Smooth muscle cell of the brain vasculature (primary cell): Measurements from ENCODE around the gene CACNA2D3.

ENCODE experiments used
- DNase-seq: peaks from one replicate; pipeline ENCODE4 v3.0.0-alpha.2; 2012; ENCODE audit warnings: low read depth, low spot score

CACNA2D3 gene

GRCh38 chr3:54736459-54736858, 614.1 kb downstream of the CACNA2D3 start:
- no peak for DNase-seq

GRCh38 chr3:54743755-54744154, 621.4 kb downstream of the CACNA2D3 start:
- no peak for DNase-seq

GRCh38 chr3:54744291-54744690, 621.9 kb downstream of the CACNA2D3 start:
- no peak for DNase-seq

- no peak for DNase-seq
Measured at GRCh38 chr3:54745843-54746242, 623.5 kb downstream of the CACNA2D3 start.

- DNase-seq: no peak
Measured at GRCh38 chr3:54746722-54747121, 624.4 kb downstream of the CACNA2D3 start.

GRCh38 chr3:54755756-54756155, 633.4 kb downstream of the CACNA2D3 start:
- DNase-seq: no peak

- no peak for DNase-seq
Measured at GRCh38 chr3:54756330-54756731, 634.0 kb downstream of the CACNA2D3 start.

- DNase-seq: no peak
Measured at GRCh38 chr3:54758461-54758860, 636.1 kb downstream of the CACNA2D3 start.

GRCh38 chr3:54759166-54759565, 636.8 kb downstream of the CACNA2D3 start:
- no peak for DNase-seq

- no peak for DNase-seq
Measured at GRCh38 chr3:54760201-54760600, 637.8 kb downstream of the CACNA2D3 start.

GRCh38 chr3:54761637-54762036, 639.3 kb downstream of the CACNA2D3 start:
- DNase-seq: no peak

- no peak for DNase-seq
Measured at GRCh38 chr3:54764911-54765310, 642.6 kb downstream of the CACNA2D3 start.

GRCh38 chr3:54771050-54771449, 648.7 kb downstream of the CACNA2D3 start:
- no peak for DNase-seq

GRCh38 chr3:54772051-54772450, 649.7 kb downstream of the CACNA2D3 start:
- DNase-seq: no peak

- DNase-seq: no peak
Measured at GRCh38 chr3:54772746-54773145, 650.4 kb downstream of the CACNA2D3 start.

- DNase-seq: no peak
Measured at GRCh38 chr3:54773271-54773670, 650.9 kb downstream of the CACNA2D3 start.

GRCh38 chr3:54776601-54777000, 654.2 kb downstream of the CACNA2D3 start:
- no peak for DNase-seq

GRCh38 chr3:54777141-54777540, 654.8 kb downstream of the CACNA2D3 start:
- DNase-seq: no peak

GRCh38 chr3:54780336-54780735, 658.0 kb downstream of the CACNA2D3 start:
- no peak for DNase-seq

- DNase-seq: no peak
Measured at GRCh38 chr3:54781728-54782127, 659.4 kb downstream of the CACNA2D3 start.

GRCh38 chr3:54783611-54784010, 661.3 kb downstream of the CACNA2D3 start:
- no peak for DNase-seq

- no peak for DNase-seq
Measured at GRCh38 chr3:54784021-54784420, 661.7 kb downstream of the CACNA2D3 start.

GRCh38 chr3:54785976-54786375, 663.6 kb downstream of the CACNA2D3 start:
- no peak for DNase-seq

GRCh38 chr3:54790051-54790450, 667.7 kb downstream of the CACNA2D3 start:
- DNase-seq: no peak
